GM23248 (cell line): Measurements from ENCODE around the gene ENAM. TPM values are rescaled to one million over a fixed set of nuclear protein-coding genes. Genes with fewer than 3 reads are reported as not detected.

Experiments used
- DNase-seq: peaks from one replicate; pipeline ENCODE4 v3.0.0-alpha.2; 2015
- H2AFZ ChIP-seq: fragments of 200-600 bp; sonication (generic); 2 replicates; pipeline ENCODE4 v1.6.1; 2016; ENCODE audit warnings: antibody characterized with exemption
- H3F3A ChIP-seq: fragments of 200-600 bp; sonication (generic); 2 replicates; pipeline ENCODE4 v1.6.1; 2016; ENCODE audit warnings: mild to moderate bottlenecking, antibody characterized with exemption, mixed run types; ENCODE audit not compliant: insufficient read depth
- H3K27ac ChIP-seq: fragments of 200-600 bp; sonication (generic); 2 replicates; pipeline ENCODE4 v1.5.1; 2016; ENCODE audit warnings: mild to moderate bottlenecking
- H3K27me3 ChIP-seq: fragments of 200-600 bp; sonication (generic); replicated peaks from 2 replicates; pipeline ENCODE4 v1.6.1; 2016; ENCODE audit warnings: mild to moderate bottlenecking; ENCODE audit not compliant: insufficient read depth
- H3K36me3 ChIP-seq: fragments of 200-600 bp; sonication (generic); 2 replicates; pipeline ENCODE4 v1.6.1; 2016; ENCODE audit warnings: low read depth, mild to moderate bottlenecking
- H3K4me1 ChIP-seq: fragments of 200-600 bp; sonication (generic); 2 replicates; pipeline ENCODE4 v1.6.1; 2016; ENCODE audit warnings: mild to moderate bottlenecking; ENCODE audit not compliant: insufficient read depth
- H3K4me2 ChIP-seq: fragments of 200-600 bp; sonication (generic); one replicate; pipeline ENCODE4 v1.6.1; 2016; ENCODE audit warnings: mild to moderate bottlenecking; ENCODE audit not compliant: unreplicated experiment
- H3K4me3 ChIP-seq: fragments of 200-600 bp; sonication (generic); 2 replicates; pipeline ENCODE4 v1.5.1; 2016; ENCODE audit warnings: mild to moderate bottlenecking
- H3K79me2 ChIP-seq: fragments of 200-600 bp; sonication (generic); 2 replicates; pipeline ENCODE4 v1.6.1; 2016; ENCODE audit warnings: mild to moderate bottlenecking; ENCODE audit not compliant: insufficient read depth
- H3K9ac ChIP-seq: fragments of 200-600 bp; sonication (generic); 2 replicates; pipeline ENCODE4 v1.6.1; 2016; ENCODE audit warnings: mild to moderate bottlenecking
- H3K9me2 ChIP-seq: fragments of 200-600 bp; sonication (generic); 2 replicates; pipeline ENCODE4 v1.6.1; 2016; ENCODE audit warnings: mixed run types, mild to moderate bottlenecking, moderate library complexity; ENCODE audit not compliant: insufficient read depth
- H3K9me3 ChIP-seq: fragments of 200-600 bp; sonication (generic); one replicate; pipeline ENCODE4 v1.6.1; 2017; ENCODE audit warnings: low read depth
- H4K20me1 ChIP-seq: fragments of 200-600 bp; sonication (generic); 2 replicates; pipeline ENCODE4 v1.6.0; 2016; ENCODE audit not compliant: insufficient read depth
- EZH2 ChIP-seq: fragments of 200-600 bp; sonication (generic); IDR thresholded peaks from 2 replicates; pipeline ENCODE4 v1.6.1; 2018; ENCODE audit warnings: antibody characterized with exemption, mild to moderate bottlenecking; ENCODE audit not compliant: insufficient read depth, poor library complexity, severe bottlenecking
- EZH2phosphoT487 ChIP-seq: fragments of 200-600 bp; sonication (generic); IDR thresholded peaks from 2 replicates; pipeline ENCODE4 v1.6.1; 2018; ENCODE audit warnings: antibody characterized with exemption, moderate library complexity, mild to moderate bottlenecking, low read depth; ENCODE audit not compliant: insufficient read depth
- WGBS, 2 experiments: methylation state at CpG; one replicate each; pipeline ENCODE4 v1.1.6; 2015 to 2017; ENCODE audit warnings: low lambda C conversion rate in 2 of 2, low coverage in 1 of 2; ENCODE audit errors: missing lambda C conversion rate in 2 of 2; 5-methylcytosine and 5-hydroxymethylcytosine counted together
- in situ Hi-C: fragments of 300-500 bp; cut with MboI; formaldehyde crosslinking; loops from 2 replicates; pipeline ENCODE4 v1.15.0; 2020
- polyA plus RNA-seq: library from polyadenylated mRNA; unstranded; fragments of >200 nt; fragmentation: Nextera tagmentation; extraction: Ambion mirVana; gene quantifications from 2 replicates; pipeline ENCODE4 v1.2.1, GENCODE V29; 2016
- total RNA-seq: library from RNA; depleted of rRNA; stranded (reverse); fragments of >200 nt; shearing (Covaris generic); gene quantifications from 2 replicates; pipeline ENCODE4 v1.2.3, GENCODE V29; 2014

Gene ENAM
- total and polyA plus RNA-seq, 2 experiments from 2014 or later: not detected

DNA sequence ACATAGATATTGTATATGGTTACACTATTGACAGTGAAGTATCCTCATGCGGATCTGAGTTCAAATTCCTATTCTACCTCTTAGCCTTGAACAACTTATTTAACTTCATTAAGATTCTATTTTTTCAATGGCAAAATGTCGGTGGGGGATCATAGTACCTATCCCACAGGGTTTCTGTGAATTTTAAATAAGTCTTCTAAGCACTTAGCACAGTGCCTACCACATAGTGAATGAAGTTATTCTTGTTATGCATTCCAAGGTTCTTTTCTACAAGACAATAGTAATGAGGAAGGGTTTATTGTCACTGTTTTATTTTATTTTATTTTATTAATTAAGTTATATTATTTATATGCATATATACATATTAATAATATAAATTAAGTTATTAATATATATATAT is 8.8 kb upstream of the ENAM start:
- Histone ChIP-seq H3K9me3 (no peaks in the 10 kb centered on the region), H3K9me2 (no peaks in the 10 kb centered on the region), H3K27me3 (peaks cover 5% of the 10 kb centered on the region; the same call in 1 of the 2 replicates), H3K27ac (no peak overlapping the region), H4K20me1 (no peaks in the 10 kb centered on the region), H3K4me2 (no peak overlapping the region), H3K79me2 (no peaks in the 10 kb centered on the region), H2AFZ (no peak overlapping the region), H3K36me3 (no peaks in the 10 kb centered on the region), H3F3A (no peaks in the 10 kb centered on the region), H3K4me1 (no peaks in the 10 kb centered on the region), H3K9ac (no peak overlapping the region), H3K4me3 (no peak overlapping the region)
- no peak for TF ChIP-seq EZH2phosphoT487
- TF ChIP-seq EZH2: no peak
- in situ Hi-C loops: loop anchor here (25.0 kb wide), 1 partner anchor 1093 kb away; no protein-coding TSS in a partner anchor
- WGBS, 2 experiments: 59 to 67% methylated on average over 2 of the region's 2 CpGs
- no peak for DNase-seq

DNA sequence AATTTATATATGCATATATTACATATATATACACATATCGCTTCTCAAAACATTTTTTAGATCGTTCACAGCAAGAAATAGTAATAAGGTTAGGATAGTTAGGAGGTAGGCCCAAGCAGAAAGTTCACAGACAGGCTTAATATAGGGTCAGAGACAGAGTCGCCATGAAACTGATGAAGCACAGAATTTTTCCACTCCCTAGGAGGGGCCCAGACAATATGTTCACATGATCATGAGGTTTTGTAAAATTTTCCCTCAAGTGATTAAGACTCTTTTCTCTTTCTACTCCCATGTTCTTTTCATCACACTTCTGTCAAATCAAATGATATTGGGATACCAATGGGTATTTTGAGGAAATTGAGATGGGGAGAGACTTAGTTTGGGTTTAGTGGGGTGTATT is 5.2 kb upstream of the ENAM start:
- no peak for DNase-seq
- H3K36me3 ChIP-seq: no peaks in the 10 kb centered on the region
- H3K27ac ChIP-seq: no peak overlapping the region
- no peaks in the 10 kb centered on the region for H4K20me1 ChIP-seq
- H3K9ac ChIP-seq: no peak overlapping the region
- H2AFZ ChIP-seq: no peak overlapping the region
- TF ChIP-seq EZH2phosphoT487: no peak
- no peak for TF ChIP-seq EZH2
- H3K4me1 ChIP-seq: no peaks in the 10 kb centered on the region
- H3F3A ChIP-seq: no peaks in the 10 kb centered on the region
- H3K9me3 ChIP-seq: no peaks in the 10 kb centered on the region
- H3K9me2 ChIP-seq: no peaks in the 10 kb centered on the region
- no peaks in the 10 kb centered on the region for H3K27me3 ChIP-seq
- no peak overlapping the region for H3K4me2 ChIP-seq
- H3K4me3 ChIP-seq: no peak overlapping the region
- no peaks in the 10 kb centered on the region for H3K79me2 ChIP-seq
- in situ Hi-C loops: loop anchor here (25.0 kb wide), 1 partner anchor 1089 kb away; no protein-coding TSS in a partner anchor
- 93% methylated on average over 3 of the region's 3 CpGs for WGBS, 2 experiments

DNA sequence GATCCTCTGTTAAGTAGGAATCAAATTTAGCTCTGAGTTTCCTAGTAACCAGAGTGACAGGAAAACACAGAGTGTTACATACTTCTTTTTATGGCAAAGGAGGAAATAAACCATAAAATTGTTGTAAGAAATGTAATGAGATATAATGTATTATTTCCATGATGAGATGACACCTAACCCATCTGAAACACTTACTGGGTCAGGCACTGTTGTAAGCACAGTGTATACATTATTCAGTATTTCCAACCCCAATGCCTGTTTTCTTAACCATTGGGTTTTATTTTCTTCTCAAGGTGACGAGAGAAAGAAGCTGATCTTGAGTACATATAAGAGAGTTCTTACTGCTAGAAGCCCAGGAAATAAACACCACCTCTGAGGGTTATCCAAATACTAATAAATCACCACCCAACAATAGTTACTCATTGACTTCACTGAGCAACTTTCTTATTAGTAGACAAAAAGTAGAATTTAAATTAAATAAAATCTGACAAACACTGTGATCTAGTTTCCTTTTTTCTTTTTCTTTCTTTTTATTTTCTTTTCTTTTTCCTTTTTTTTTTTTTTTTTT is 4.2 kb upstream of the ENAM start:
- Histone ChIP-seq H3K9ac (no peak overlapping the region), H3K4me3 (no peak overlapping the region), H3K4me1 (no peaks in the 10 kb centered on the region), H3K27ac (no peak overlapping the region), H3K9me3 (no peaks in the 10 kb centered on the region), H3K36me3 (no peaks in the 10 kb centered on the region), H4K20me1 (no peaks in the 10 kb centered on the region), H3K27me3 (no peaks in the 10 kb centered on the region), H3K4me2 (no peak overlapping the region), H3K9me2 (no peaks in the 10 kb centered on the region), H2AFZ (peak overlapping the region; percentile 6; the same call in 1 of the 2 replicates), H3K79me2 (no peaks in the 10 kb centered on the region), H3F3A (no peaks in the 10 kb centered on the region)
- in situ Hi-C loops: loop anchor here (25.0 kb wide), 1 partner anchor 1088 kb away; no protein-coding TSS in a partner anchor
- DNase-seq: no peak
- no peak for TF ChIP-seq EZH2phosphoT487
- TF ChIP-seq EZH2: no peak
- WGBS, 2 experiments: 21 to 26% methylated on average over 1 of the region's 1 CpG

DNA sequence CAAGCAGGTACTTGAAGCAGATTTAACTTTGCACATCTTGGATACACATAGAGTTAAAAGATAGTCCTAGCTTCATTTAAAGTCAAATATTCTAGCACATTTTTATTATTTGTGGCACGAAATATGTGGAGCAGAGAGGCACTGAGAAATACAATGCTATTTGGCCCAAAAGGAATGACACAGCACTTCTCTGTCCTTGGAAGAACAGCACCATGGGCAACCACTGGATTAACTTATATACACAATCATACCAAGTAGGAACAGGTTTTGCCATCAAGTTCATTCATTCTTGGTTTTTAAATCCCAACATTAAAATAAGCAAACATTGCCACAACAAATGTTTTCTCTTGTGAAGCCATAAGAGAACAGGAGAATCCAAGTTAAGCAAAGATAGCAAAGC is 924 bp upstream of the ENAM start:
- Histone ChIP-seq H3K9me2 (no peaks in the 10 kb centered on the region), H3K4me3 (no peak overlapping the region), H4K20me1 (no peaks in the 10 kb centered on the region), H3K27me3 (no peaks in the 10 kb centered on the region), H3K9me3 (no peaks in the 10 kb centered on the region), H3K4me1 (0 out of 2 replicates have a peak, but pooled peaks cover 8% of the 10 kb centered on the region), H3K27ac (no peak overlapping the region), H3K79me2 (no peaks in the 10 kb centered on the region), H3K4me2 (no peak overlapping the region), H2AFZ (peak overlapping the region; percentile 28; the same call in 1 of the 2 replicates), H3K9ac (no peak overlapping the region), H3K36me3 (no peaks in the 10 kb centered on the region), H3F3A (no peaks in the 10 kb centered on the region)
- WGBS, 2 experiments: 0 to 13% methylated on average over 1 of the region's 1 CpG
- no peak for DNase-seq
- TF ChIP-seq EZH2 (no peak), EZH2phosphoT487 (no peak)
- in situ Hi-C loops: no loop called here
